B cell (primary cell): Measurements from ENCODE around the gene ZNF302. TPM values are rescaled to one million over a fixed set of nuclear protein-coding genes. Genes with fewer than 3 reads are reported as not detected.

Experiments
- ATAC-seq: fragments of 200-7000 bp; cut with Tn5 transposase; one replicate; pipeline ENCODE4 v1.10.0; 2021; ENCODE audit warnings: low read depth, mild to moderate bottlenecking, moderate number of reproducible peaks, moderate library complexity
- CTCF ChIA-PET: fragments of 350-600 bp; sonication (Branson Sonifier 250); formaldehyde crosslinking; loops from one replicate; lab custom pipeline; 2021; ENCODE audit warnings: antibody characterized with exemption, inconsistent platforms; lab: Charles Lee
- POLR2A ChIA-PET: fragments of 350-600 bp; sonication (Branson Sonifier 250); formaldehyde crosslinking; loops from one replicate; lab custom pipeline; 2021; ENCODE audit warnings: antibody characterized with exemption; lab: Charles Lee
- DNase-seq: peaks from one replicate; pipeline ENCODE4 v3.0.0; 2013
- H2AFZ ChIP-seq: 2 replicates; pipeline ENCODE4 v1.6.1; 2012; ENCODE audit warnings: mild to moderate bottlenecking, low read depth, low read length; ENCODE audit not compliant: insufficient read depth, poor library complexity, severe bottlenecking
- H3K27ac ChIP-seq, 2 donors: 1 replicate in 1 of 2; 2 replicates in 1 of 2; pipeline ENCODE4 v1.5.1; 2012 to 2013; ENCODE audit warnings: low read length in 2 of 2, mild to moderate bottlenecking in 2 of 2, moderate library complexity in 1 of 2
- H3K27me3 ChIP-seq, 4 experiments: fragments of 200-600 bp in 1 of 4; sonication (generic) in 1 of 4; replicated peaks in 1 of 4; 1 replicate in 2 of 4; 2 replicates in 2 of 4; pipeline versions ENCODE4 v1.6.1 to v1.7.0; 2013 to 2016; ENCODE audit warnings: low read length in 3 of 4, mild to moderate bottlenecking in 2 of 4, mixed read lengths in 1 of 4, moderate library complexity in 1 of 4; ENCODE audit not compliant: insufficient read depth in 4 of 4, control insufficient read depth in 3 of 4; ENCODE audit errors: control extremely low read depth in 1 of 4
- H3K36me3 ChIP-seq, 2 experiments: replicated peaks in 1 of 2; 1 replicate in 1 of 2; 2 replicates in 1 of 2; pipeline versions ENCODE4 v1.6.1 to v1.7.1; 2013; ENCODE audit warnings: low read length in 1 of 2; ENCODE audit not compliant: insufficient read depth in 2 of 2, control insufficient read depth in 1 of 2; ENCODE audit errors: control extremely low read depth in 1 of 2, extremely low read depth in 1 of 2
- H3K4me1 ChIP-seq, 2 donors: fragments of 200-600 bp in 1 of 2; sonication (generic) in 1 of 2; 1 replicate in 1 of 2; 2 replicates in 1 of 2; pipeline versions ENCODE4 v1.5.1 to v1.6.1; 2013 to 2017; ENCODE audit warnings: low read length in 2 of 2; ENCODE audit not compliant: control insufficient read depth in 2 of 2, insufficient read depth in 2 of 2
- H3K4me2 ChIP-seq: replicated peaks from 2 replicates; pipeline ENCODE3; 2012; ENCODE audit warnings: mild to moderate bottlenecking, low read depth, low read length; ENCODE audit not compliant: poor library complexity, severe bottlenecking
- H3K4me3 ChIP-seq, 5 experiments: fragments of 200-600 bp in 1 of 5; sonication (generic) in 1 of 5; 1 replicate in 3 of 5; 2 replicates in 2 of 5; pipeline versions ENCODE4 v1.5.1 to v1.7.0; 2011 to 2016; ENCODE audit warnings: low read length in 4 of 5, mild to moderate bottlenecking in 4 of 5, low read depth in 2 of 5, control low read depth in 1 of 5, moderate library complexity in 1 of 5; ENCODE audit not compliant: insufficient read depth in 1 of 5; ENCODE audit errors: control extremely low read depth in 1 of 5, extremely low read depth in 1 of 5
- H3K79me2 ChIP-seq: fragments of 200-600 bp; sonication (generic); one replicate; pipeline ENCODE4 v1.6.0; 2016; ENCODE audit warnings: low read length; ENCODE audit not compliant: control insufficient read depth, insufficient read depth
- H3K9ac ChIP-seq: fragments of 200-600 bp; sonication (generic); 2 replicates; pipeline ENCODE4 v1.6.1; 2017; ENCODE audit warnings: mild to moderate bottlenecking, low read length, moderate library complexity
- H3K9me3 ChIP-seq, 3 donors: one replicate each; pipeline versions ENCODE4 v1.6.1 to v1.7.1; 2013; ENCODE audit warnings: low read length in 2 of 3; ENCODE audit not compliant: control insufficient read depth in 2 of 3, insufficient read depth in 1 of 3; ENCODE audit errors: control extremely low read depth in 1 of 3
- H4K20me1 ChIP-seq: 2 replicates; pipeline ENCODE4 v1.6.0; 2012; ENCODE audit warnings: mild to moderate bottlenecking, low read length; ENCODE audit not compliant: insufficient read depth, control insufficient read depth, poor library complexity, severe bottlenecking
- H3K27ac Mint-ChIP-seq: one replicate; pipeline ENCODE4 v1.8.0; 2021; ENCODE audit warnings: mixed read lengths
- H3K27me3 Mint-ChIP-seq: one replicate; pipeline ENCODE4 v1.8.0; 2021; ENCODE audit warnings: mixed read lengths
- H3K4me1 Mint-ChIP-seq: one replicate; pipeline ENCODE4 v1.8.0; 2021; ENCODE audit warnings: mixed read lengths
- H3K4me3 Mint-ChIP-seq: one replicate; pipeline ENCODE4 v1.8.0; 2021; ENCODE audit warnings: mixed read lengths
- H3K9me3 Mint-ChIP-seq: one replicate; pipeline ENCODE4 v1.8.0; 2022; ENCODE audit warnings: mixed read lengths; ENCODE audit not compliant: insufficient read depth
- CTCF ChIP-seq: fragments of 200-600 bp; IDR thresholded peaks from one replicate; pipeline ENCODE4 v1.8.0; 2022; ENCODE audit warnings: antibody characterized with exemption, mild to moderate bottlenecking
- EZH2 ChIP-seq: IDR thresholded peaks from 2 replicates; pipeline ENCODE4 v1.6.1; 2012; ENCODE audit warnings: borderline replicate concordance, low read depth, mild to moderate bottlenecking, moderate library complexity, low read length; ENCODE audit not compliant: insufficient read depth, poor library complexity, severe bottlenecking
- WGBS: methylation state at CpG from one replicate; pipeline ENCODE4 v1.1.5; 2013; ENCODE audit warnings: missing lambda C conversion rate; ENCODE audit not compliant: insufficient coverage; 5-methylcytosine and 5-hydroxymethylcytosine counted together
- intact Hi-C: fragments of 100-400 bp; cut with micrococcal nuclease; formaldehyde crosslinking; loops from one replicate; pipeline ENCODE4 v1.10.0; 2022
- polyA plus RNA-seq: library from polyadenylated mRNA; depleted of rRNA; stranded (reverse); fragments of >200 nt; gene quantifications from 2 replicates; pipeline ENCODE4 v1.2.3, GENCODE V29; 2012
- total RNA-seq, 2 donors: library from RNA; stranded (reverse); fragments of 120-200 nt in 1 of 2; gene quantifications; 1 replicate in 1 of 2; 2 replicates in 1 of 2; pipeline versions ENCODE4 v1.2.3 to v1.2.4, GENCODE V29; 2013 to 2022

Gene ZNF302
- total and polyA plus RNA-seq, 2 donors (not counting 1 experiment from before 2014, with no cell fraction given) = 20.4 to 48.4 TPM

- H3K4me3 ChIP-seq = no peak overlapping the region
- ATAC-seq = no peak
- H3K27me3 Mint-ChIP-seq = peaks cover 26% of the 10 kb centered on the region
- peaks cover 2 to 17% (median 4%) of the 10 kb centered on the region in 3 donors for H3K9me3 ChIP-seq
- H3K9ac ChIP-seq = no peak overlapping the region
- H3K4me1 Mint-ChIP-seq = no peaks in the 10 kb centered on the region
- no peaks in the 10 kb centered on the region for H3K4me1 ChIP-seq
- H3K36me3 ChIP-seq = no peaks in the 10 kb centered on the region
- TF ChIP-seq EZH2 = no peak
- H3K9me3 Mint-ChIP-seq = peaks cover 9% of the 10 kb centered on the region
- no peak overlapping the region for H3K27ac Mint-ChIP-seq
- ChIA-PET POLR2A (no interaction called here), CTCF (interaction anchor here (0.6 to 9.1 kb wide), 11 partner anchors 8 to 1297 kb away, joined by 3 to 111 read pairs (median 4); partner anchors contain the start of gene ZNF302)
- peaks cover 0 to 12% (median 1%) of the 10 kb centered on the region in 4 experiments for H3K27me3 ChIP-seq
- H3K27ac ChIP-seq = no peak overlapping the region
- H3K4me3 Mint-ChIP-seq = no peak overlapping the region
- no peak overlapping the region for H2AFZ ChIP-seq
- WGBS = 92% methylated on average over 2 of the region's 2 CpGs
- intact Hi-C loops = loop anchor here (2.0 to 10.0 kb wide), 2 partner anchors 36 to 1478 kb away; partner anchors contain the start of genes SCGB2B2 and ZNF302
- H4K20me1 ChIP-seq = no peaks in the 10 kb centered on the region
- no peak overlapping the region for H3K4me2 ChIP-seq
- no peak for DNase-seq
- H3K79me2 ChIP-seq = no peaks in the 10 kb centered on the region
Observed at GRCh38 chr19:34713262-34713637, 35.8 kb downstream of the ZNF302 start.

GRCh38 chr19:34715357-34715756 lies 37.9 kb downstream of the ZNF302 start:
- Mint-ChIP-seq H3K27me3 (peaks cover 21% of the 10 kb centered on the region), H3K9me3 (peaks cover 9% of the 10 kb centered on the region), H3K27ac (no peak overlapping the region), H3K4me3 (no peak overlapping the region), H3K4me1 (no peaks in the 10 kb centered on the region)
- H3K4me3 ChIP-seq = no peak overlapping the region
- no peaks in the 10 kb centered on the region for H3K79me2 ChIP-seq
- peaks cover 3 to 17% (median 4%) of the 10 kb centered on the region in 3 donors for H3K9me3 ChIP-seq
- intact Hi-C loops = loop anchor here (10.0 kb wide), 1 partner anchor 1481 kb away; no protein-coding TSS in a partner anchor
- H2AFZ ChIP-seq = no peak overlapping the region
- ChIA-PET CTCF (interaction anchor here (1.5 to 9.1 kb wide), 2 partner anchors 75 to 76 kb away, joined by 6 to 111 read pairs; no protein-coding TSS in a partner anchor), POLR2A (no interaction called here)
- peaks cover 0 to 12% (median 1%) of the 10 kb centered on the region in 4 experiments for H3K27me3 ChIP-seq
- DNase-seq = no peak
- ATAC-seq = no peak
- H3K27ac ChIP-seq = no peak overlapping the region
- H3K4me2 ChIP-seq = no peak overlapping the region
- H4K20me1 ChIP-seq = no peaks in the 10 kb centered on the region
- TF ChIP-seq EZH2 (no peak), CTCF (no peak)
- H3K4me1 ChIP-seq = no peaks in the 10 kb centered on the region
- no peak overlapping the region for H3K9ac ChIP-seq
- H3K36me3 ChIP-seq = no peaks in the 10 kb centered on the region
